CD4-positive, alpha-beta T cell treated with Interleukin-17A for 1 hour (primary cell): ENCODE results near the gene LSM2.
A peak's percentile ranks its signal among the peaks of the same experiment; 100 is the strongest.
"Not testable (repeated sequence)": the region's sequence is repeated elsewhere in the genome, so short reads cannot be mapped to it uniquely, and the experiment has no call there.

Source experiments
- DNase-seq: peaks from one replicate; pipeline ENCODE4 v3.0.0-alpha.2; 2020

LSM2 gene

DNA sequence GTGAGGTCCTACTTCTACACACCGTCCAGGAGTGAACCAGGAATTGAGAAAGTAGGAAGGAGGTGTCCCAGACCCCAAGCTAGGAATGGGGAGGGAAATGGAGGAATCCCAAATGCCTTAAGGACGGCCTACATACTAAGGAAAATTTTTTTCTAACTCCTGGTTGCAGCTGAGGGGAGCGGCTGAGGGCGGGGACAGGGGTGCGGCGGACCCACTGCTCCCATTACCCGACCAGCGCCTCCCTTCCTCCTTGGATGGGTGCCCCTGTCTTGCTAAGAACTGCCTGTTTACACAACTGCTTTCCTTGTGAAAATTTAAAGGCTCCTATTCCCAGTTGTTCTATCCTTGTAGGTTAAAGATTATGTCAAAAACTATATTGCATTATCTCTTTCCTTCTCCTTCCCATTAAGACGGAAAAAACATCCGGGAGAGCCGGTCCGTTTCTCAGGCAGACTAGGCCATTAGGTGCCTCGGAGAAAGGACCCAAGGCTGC is 20.1 kb upstream of the LSM2 start:
- DNase-seq, result no peak

DNA sequence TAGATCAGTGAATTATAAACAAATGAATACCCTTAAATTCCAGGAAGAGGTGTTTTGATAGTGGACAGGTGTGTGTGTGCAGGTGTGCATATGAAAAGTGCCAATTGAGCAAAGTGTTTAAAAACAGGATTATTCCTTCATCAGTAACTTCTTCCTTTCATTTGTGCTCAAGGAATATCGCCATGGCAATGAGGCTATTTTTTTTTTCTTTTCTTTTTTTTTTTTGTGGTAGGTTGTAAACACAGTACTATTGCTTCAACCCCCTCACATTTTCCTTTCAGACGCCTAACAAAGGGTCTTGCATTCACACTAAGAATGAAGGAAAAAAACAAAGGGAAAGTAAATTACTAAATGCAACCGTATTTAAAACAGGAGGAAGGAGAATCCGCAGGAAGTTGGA is 18.8 kb upstream of the LSM2 start:
- no peak for DNase-seq

DNA sequence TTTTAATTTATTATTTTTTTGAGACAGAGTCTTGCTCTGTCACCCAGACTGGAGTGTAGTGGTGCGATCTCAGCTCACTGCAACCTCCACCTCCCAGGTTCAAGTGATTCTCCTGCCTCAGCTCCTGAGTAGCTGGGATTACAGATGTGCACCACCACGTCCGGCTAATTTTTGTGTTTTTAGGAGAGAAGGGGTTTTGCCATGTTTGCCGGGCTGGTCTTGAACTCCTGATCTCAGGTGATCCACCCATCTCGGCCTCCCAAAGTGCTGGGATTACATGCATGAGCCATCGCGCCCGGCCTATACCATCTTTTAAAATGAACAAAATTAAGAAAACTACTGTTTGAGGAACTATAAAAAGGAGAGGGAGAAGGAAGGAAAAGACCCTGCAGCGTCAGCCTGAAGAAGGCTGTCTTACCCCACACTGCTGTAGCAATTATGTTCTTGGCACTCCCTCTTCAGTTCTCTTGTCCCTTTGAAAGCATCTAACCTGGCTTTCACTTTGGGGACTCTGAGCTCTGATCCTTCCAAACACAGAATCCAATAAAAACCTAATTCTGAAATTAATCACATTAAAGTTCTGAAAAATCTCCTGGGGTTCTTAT is 16.9 kb upstream of the LSM2 start:
- not testable (repeated sequence) for DNase-seq

DNA sequence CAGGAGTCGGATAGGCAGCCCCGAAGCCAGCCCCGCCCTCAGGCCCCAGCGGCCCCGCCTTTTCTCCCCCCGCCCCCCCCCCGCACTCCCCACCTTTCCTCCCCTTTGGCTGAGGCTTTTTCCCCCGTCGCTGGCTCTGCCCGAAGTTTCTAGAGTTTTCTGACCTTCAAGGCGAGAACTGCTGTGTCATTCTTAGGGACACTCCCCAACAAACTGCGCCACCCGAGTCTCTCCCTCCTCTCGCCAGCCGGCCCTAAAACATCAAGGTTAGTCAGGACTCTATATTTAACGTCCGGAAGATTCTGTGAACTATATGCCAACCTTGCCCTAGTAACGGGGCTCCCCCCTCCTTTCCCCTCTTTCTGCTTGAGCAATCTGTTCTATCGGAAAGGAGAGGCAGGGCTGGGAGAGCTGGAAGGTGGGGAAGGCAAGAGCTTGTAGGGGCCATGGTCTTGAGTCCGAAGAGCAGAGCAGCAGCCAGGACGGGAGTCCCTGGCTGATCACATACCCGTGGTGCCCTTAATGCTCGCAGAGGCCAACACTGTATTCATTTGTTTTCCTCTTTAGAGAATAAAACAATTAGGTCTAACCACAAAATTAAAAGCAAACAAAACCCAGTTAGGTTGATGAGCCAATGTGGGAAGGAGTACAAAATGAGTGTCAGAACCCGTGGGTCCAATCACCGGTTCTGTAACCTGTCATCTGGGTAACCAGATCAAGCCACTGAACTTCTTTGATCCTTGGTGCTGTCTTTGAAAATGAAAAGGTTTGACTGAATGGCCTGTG is 15.5 kb upstream of the LSM2 start:
- peak; percentile 82 for DNase-seq

DNA sequence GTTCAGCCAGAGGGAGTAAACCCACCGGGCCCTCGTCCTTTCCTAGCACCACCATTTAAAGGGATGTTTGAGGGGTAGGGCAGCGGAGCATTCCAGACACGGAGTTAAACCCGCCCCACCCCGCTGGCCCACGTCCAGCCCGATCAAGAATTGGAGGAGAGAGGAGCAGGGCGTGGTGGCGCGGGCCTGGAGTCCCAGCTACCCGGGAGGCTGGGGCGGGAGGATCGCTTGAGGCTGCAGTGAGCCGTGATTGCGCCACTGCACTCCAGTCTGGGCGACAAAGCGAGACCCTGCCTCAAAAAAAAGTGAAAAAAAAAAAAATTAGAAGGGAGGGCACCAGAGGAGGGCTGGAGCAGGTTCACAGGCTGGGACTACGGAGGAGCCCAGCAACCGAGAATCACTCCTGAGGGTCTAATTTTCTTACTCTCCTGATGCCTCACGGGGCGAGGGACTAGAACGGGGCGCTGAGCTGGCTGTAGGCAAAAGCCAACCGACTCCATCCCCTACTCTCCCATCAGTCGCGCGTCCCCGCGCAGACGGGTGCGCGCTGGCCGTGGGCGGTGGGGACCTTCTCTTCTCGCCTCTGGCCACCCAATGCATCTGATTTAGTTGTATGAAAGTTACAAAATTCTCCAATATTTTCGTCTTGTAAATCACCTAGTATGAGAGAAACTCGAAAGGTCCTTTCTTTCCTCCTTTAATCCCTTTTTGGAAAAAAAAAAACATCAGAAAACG is 14.7 kb upstream of the LSM2 start:
- no peak for DNase-seq

DNA sequence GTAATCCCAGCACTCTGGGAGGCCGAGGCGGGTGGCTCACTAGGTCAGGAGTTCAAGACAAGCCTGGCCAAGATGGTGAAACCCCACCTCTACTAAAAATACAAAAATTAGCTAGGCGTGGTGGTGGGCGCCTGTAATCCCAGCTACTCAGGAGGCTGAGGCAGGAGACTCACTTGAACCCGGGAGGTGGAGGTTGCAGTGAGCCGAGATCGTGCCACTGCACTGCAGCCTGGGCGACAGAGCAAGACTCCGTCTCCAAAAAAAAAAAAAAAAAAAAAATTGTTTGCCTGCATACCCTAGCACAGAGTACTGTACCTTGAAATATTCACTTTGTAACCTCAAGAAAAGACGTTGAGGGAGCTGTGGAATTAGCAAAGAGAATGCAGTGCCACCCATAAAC is 13.6 kb upstream of the LSM2 start:
- DNase-seq, result not testable (repeated sequence)

DNA sequence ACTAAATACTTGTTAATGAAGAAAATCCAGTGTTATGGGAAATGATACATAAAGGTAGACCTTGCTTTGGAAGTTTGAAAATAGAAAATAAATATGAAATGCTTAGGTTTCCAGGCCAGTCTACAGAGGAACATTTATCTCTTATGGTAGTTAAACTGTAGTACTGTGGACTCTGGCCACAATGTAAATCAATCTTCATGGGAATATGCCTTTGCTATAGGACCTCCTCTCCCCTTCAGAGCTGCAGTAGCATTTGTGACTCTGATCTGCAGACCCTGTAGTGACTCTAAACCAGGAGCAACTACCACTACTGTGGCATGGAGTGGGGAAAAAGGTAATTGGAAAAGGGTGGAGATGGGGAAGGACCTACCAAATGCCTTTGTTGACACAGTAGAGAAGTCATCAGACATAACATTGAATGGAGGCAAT is 13.1 kb upstream of the LSM2 start:
- DNase-seq, result no peak

DNA sequence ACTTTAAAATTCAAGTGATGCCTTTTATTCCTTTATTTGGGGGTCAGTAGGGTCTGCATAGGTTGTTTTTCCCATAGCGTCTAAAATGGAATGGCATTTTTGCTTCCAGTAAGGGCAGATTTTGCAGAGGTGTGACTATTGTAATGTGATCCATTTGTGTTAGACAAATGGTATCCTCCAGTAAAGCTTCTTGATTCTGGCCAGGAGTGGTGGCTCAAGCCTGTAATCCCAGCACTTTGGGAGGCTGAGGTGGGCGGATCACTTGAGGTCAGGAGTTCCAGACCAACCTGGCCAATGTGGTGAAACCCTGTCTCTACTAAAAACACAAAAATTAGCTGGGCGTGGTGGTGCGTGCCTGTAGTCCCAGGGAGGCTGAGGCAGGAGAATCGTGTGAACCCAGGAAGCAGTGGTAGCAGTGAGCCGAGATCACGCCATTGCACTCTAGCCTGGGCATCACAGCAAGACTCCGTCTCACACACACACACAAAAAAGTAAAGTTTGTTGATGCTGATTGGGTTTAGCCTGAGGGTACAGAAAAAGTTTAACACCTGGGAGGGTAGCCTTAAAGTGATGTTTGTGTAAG is 11.3 kb upstream of the LSM2 start:
- peak; percentile 34 for DNase-seq

DNA sequence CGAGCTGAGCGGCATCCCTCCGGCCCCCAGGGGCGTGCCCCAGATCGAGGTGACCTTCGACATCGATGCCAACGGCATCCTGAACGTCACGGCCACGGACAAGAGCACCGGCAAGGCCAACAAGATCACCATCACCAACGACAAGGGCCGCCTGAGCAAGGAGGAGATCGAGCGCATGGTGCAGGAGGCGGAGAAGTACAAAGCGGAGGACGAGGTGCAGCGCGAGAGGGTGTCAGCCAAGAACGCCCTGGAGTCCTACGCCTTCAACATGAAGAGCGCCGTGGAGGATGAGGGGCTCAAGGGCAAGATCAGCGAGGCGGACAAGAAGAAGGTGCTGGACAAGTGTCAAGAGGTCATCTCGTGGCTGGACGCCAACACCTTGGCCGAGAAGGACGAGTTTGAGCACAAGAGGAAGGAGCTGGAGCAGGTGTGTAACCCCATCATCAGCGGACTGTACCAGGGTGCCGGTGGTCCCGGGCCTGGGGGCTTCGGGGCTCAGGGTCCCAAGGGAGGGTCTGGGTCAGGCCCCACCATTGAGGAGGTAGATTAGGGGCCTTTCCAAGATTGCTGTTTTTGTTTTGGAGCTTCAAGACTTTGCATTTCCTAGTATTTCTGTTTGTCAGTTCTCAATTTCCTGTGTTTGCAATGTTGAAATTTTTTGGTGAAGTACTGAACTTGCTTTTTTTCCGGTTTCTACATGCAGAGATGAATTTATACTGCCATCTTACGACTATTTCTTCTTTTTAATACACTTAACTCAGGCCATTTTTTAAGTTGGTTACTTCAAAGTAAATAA is 10.6 kb upstream of the LSM2 start:
- peak; percentile 69 for DNase-seq

DNA sequence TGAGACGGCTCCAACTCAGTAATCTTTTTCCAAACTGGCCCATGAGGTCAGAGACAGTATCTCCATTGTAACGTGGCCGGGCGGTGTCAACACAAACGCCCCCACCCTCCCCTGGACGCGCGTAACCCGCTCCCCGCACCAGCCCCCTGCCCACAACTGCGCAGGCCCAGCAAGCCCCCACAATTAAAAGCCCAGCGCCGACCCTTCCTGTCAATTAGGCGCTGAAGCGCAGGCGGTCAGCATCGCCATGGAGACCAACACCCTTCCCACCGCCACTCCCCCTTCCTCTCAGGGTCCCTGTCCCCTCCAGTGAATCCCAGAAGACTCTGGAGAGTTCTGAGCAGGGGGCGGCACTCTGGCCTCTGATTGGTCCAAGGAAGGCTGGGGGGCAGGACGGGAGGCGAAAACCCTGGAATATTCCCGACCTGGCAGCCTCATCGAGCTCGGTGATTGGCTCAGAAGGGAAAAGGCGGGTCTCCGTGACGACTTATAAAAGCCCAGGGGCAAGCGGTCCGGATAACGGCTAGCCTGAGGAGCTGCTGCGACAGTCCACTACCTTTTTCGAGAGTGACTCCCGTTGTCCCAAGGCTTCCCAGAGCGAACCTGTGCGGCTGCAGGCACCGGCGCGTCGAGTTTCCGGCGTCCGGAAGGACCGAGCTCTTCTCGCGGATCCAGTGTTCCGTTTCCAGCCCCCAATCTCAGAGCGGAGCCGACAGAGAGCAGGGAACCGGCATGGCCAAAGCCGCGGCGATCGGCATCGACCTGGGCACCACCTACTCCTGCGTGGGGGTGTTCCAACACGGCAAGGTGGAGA is 8.5 kb upstream of the LSM2 start, which contains the start of the genes HSPA1A and HSPA1L:
HSPA1A (plus strand) TSS at position 519 of the 814 bp plus-strand sequence; CDS start at position 733, 214 bp downstream.
HSPA1L (minus strand) TSS at position 259 of the 814 bp plus-strand sequence. CDS start 3,311 bp downstream, outside the sequence.
- DNase-seq, result peak; percentile 87

DNA sequence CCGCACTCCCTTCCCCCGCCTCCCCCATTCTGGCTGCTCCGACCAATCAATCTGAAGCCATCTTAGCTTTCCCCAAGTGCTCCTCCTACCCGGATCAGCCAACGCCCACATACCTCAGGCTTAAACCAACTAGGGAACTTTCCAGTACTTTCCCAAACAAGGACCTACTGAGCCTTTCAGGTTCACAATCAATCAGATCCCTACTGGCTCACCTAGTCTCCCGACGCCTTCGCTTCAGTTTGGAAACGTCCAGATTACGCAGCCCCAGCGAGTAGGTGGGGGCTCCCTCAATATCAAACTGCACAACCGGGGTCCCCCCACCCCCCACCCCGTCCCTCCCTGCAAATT is 7.9 kb upstream of the LSM2 start:
- peak; percentile 80 for DNase-seq

DNA sequence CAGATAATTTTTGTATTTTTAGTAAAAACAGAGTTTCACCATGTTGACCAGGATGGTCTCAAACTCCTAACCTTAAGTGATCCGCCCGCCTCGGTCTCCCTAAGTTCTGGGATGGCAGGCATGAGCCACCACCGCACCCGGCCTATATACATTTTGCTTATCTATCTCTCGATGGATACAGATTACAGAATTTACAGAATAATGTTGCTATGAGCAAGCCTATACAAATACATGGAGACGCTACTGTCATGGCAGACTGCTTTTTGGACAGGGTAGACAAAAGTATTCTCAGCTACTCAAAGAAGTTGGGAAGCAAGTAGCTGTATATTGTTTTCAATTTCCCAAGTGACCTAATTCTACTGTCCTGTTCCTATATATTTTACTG is 6.7 kb upstream of the LSM2 start:
- DNase-seq, result no peak

DNA sequence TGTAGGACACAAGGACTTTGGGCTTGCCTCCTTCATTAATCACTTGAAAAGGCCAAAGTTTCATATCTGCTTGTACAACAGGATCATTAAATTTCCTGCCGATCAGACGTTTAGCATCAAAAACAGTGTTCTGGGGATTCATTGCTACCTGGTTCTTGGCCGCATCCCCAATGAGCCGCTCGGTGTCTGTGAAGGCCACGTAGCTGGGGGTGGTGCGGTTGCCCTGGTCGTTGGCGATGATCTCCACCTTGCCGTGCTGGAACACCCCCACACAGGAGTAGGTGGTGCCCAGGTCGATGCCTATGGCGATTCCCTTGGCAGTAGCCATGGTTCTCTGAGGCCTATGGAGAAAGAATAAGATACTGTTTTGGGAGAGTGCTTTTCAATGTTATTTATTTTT is 4.9 kb upstream of the LSM2 start:
- no peak for DNase-seq

DNA sequence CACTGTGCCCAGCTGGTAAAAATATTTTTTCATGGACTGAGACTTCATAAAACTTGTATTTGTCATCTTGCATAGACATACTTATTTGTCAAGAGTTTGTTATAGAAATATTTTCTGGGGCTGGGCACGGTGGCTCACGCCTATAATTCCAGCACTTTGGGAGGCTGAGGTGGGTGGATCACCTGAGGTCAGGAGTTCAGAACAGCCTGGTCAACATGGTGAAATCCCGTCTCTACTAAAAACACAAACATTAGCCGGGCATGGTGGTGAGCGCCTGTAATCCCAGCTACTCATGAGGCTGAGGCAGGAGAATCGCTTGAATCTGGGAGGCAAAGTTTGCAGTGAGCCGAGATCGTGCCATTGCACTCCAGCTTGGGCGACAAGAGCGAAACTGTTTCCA is 1.8 kb upstream of the LSM2 start:
- not testable (repeated sequence) for DNase-seq

DNA sequence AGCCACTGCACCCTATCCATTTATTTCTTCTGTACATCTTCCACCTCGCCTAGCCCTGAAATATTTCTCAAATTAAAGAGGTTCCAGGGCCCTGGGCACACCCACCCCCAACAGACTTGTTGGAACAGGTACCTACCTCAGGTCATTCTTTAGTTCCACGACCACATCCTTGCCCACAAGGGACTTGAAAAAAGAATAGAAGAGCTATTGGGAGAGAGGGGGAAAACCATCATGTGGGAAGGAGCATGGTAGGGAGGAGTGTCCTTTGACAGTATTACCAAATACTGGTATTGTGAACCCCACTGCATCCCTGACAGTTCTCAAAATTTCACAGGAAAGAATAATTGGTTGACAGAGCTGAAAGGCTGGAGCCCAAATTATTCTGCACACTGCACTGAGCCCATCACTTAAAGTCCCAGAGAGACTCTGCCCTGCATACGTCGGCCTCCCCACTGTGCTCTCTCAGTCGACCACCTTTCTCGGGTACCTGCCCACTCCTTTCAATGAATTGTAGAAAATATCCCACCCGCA is 762 bp downstream of the LSM2 start:
- no peak for DNase-seq

DNA sequence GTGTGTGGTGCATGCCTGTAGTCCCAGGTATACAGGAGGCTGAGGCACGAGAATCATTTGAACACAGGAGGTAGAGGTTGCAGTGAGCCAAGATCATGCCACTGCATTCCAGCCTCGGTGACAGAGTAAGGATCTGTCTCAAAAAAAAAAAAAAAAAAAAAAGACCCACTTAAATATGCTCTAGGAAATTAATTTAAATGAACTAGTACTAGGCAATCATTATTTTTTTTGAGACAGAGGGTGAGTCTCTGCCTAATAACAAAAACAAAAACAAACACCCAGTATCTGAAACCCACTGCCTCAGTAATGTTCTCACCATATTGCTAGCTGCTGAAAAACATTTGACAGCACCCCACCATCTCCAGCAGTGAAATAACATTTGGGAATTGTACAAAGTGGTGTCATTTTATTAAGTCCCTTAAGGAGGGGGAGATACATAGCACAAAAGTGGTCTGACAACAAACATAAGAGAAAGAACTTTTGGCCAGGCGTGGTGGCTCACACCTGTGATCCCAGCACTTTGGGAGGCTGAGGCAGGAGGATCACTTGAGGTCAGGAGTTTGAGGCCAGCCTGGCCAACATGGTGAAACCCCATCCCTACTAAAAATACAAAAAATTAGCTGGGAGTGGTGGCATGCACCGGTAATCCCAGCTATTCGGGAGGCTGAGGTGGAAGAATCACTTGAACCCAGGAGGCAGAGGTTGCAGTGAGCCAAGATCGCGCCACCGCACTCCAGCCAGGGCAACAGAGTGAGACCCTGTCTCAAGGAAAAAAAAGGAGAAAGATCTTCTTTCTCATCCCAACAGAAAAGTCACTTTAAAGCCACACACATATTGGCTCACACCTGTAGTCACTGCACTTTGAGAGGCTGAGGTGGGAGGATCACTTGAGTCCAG is 5.5 kb downstream of the LSM2 start:
- DNase-seq, result not testable (repeated sequence)

DNA sequence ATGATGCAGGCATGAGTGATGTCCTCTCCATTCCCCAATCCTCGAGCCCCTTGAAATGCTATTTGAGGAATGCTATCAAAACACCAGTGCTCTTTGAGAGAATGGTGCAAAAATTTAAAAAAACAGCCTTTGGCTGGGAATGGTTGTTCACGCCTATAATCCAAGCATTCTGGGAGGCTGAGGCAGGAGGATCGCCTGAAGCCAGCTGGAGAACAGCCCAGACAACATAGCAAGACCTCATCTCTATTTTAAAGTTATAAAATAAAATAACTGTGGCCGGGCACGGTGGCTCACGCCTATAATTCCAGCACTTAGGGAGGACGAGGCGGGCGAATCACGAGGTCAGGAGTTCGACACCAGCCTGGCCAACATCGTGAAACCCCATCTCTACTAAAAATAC is 7.0 kb downstream of the LSM2 start:
- DNase-seq, result no peak

DNA sequence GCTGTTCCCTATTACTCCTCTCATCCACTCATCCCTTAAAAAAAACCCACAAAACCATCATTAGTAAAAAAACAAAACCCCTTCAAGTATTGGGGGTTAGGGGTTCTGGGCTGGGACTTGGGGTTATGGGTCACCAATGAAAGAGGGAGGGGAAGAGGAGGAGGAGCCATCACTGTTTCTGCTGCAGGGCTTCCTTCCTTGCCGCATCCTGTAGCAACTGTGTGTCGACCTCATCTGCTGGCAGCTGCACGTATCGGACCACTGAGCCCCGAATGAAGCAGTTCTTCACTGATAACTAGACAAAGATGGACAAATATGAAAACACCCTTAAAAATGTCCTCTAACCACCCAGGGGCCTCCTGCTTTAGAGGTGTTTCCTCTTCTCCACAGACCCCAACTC is 9.2 kb downstream of the LSM2 start:
- DNase-seq, result peak; percentile 64

DNA sequence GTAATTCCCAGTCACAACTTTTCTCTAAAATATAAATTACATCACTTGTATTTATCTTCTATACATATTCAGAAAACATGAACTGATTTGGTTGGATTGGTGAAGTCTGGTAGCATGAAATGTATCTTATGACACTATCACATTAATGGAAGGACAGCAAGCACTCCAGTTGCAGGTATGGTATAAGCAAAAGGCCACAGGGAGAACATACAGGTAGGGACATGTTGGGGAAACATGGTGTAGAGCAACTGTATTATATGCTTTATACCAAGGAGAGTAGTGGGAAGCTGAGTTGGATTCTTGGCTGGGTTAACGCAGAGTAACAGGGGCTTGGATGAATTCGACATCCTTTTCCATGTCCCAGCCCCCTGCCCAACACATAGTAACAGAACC is 9.8 kb downstream of the LSM2 start:
- no peak for DNase-seq

DNA sequence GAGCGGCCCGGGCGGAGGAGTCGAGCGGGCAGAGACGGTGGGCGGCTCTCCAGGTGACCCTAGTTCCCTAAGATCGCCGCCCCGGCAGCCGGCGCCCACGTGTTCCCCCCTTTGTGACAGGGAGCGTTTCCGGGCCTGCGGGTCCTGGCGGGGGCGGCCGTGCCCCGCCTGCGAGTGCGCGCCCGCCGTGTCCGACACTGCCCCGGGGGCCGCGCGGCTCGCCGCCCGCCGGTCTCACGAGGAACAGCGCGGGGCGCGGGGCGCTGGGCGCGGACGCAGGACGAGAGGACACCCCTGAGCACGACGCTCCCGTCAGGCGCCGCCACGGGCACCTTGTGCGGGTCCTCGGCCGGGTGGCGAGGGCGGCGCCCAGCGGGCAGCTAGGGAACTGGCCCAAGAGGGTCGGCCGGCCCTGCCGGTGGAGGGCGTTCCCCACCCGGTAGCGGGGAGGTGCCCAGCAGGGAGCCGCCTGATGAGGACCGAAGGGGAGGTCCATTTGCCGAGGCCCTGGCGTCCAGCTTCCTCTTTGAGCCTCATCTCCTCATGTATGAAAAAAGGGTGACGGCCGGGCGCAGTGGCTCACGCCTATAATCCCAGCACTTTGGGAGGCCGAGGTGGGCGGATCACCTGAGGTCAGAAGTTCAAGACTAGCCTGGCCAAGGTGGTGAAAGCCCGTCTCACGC is 11.0 kb downstream of the LSM2 start, which contains the start of gene VARS1:
VARS1 (minus strand) TSS at position 137 of the 683 bp plus-strand sequence. CDS start 535 bp downstream, outside the sequence.
- DNase-seq, result peak; percentile 89
